Measurements from ENCODE around the gene ATP8B4.
"Not testable (repeated sequence)": the region's sequence is repeated elsewhere in the genome, so short reads cannot be mapped to it uniquely, and the experiment has no call there.

The ATP8B4 gene, protein sequence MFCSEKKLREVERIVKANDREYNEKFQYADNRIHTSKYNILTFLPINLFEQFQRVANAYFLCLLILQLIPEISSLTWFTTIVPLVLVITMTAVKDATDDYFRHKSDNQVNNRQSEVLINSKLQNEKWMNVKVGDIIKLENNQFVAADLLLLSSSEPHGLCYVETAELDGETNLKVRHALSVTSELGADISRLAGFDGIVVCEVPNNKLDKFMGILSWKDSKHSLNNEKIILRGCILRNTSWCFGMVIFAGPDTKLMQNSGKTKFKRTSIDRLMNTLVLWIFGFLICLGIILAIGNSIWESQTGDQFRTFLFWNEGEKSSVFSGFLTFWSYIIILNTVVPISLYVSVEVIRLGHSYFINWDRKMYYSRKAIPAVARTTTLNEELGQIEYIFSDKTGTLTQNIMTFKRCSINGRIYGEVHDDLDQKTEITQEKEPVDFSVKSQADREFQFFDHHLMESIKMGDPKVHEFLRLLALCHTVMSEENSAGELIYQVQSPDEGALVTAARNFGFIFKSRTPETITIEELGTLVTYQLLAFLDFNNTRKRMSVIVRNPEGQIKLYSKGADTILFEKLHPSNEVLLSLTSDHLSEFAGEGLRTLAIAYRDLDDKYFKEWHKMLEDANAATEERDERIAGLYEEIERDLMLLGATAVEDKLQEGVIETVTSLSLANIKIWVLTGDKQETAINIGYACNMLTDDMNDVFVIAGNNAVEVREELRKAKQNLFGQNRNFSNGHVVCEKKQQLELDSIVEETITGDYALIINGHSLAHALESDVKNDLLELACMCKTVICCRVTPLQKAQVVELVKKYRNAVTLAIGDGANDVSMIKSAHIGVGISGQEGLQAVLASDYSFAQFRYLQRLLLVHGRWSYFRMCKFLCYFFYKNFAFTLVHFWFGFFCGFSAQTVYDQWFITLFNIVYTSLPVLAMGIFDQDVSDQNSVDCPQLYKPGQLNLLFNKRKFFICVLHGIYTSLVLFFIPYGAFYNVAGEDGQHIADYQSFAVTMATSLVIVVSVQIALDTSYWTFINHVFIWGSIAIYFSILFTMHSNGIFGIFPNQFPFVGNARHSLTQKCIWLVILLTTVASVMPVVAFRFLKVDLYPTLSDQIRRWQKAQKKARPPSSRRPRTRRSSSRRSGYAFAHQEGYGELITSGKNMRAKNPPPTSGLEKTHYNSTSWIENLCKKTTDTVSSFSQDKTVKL

DNA sequence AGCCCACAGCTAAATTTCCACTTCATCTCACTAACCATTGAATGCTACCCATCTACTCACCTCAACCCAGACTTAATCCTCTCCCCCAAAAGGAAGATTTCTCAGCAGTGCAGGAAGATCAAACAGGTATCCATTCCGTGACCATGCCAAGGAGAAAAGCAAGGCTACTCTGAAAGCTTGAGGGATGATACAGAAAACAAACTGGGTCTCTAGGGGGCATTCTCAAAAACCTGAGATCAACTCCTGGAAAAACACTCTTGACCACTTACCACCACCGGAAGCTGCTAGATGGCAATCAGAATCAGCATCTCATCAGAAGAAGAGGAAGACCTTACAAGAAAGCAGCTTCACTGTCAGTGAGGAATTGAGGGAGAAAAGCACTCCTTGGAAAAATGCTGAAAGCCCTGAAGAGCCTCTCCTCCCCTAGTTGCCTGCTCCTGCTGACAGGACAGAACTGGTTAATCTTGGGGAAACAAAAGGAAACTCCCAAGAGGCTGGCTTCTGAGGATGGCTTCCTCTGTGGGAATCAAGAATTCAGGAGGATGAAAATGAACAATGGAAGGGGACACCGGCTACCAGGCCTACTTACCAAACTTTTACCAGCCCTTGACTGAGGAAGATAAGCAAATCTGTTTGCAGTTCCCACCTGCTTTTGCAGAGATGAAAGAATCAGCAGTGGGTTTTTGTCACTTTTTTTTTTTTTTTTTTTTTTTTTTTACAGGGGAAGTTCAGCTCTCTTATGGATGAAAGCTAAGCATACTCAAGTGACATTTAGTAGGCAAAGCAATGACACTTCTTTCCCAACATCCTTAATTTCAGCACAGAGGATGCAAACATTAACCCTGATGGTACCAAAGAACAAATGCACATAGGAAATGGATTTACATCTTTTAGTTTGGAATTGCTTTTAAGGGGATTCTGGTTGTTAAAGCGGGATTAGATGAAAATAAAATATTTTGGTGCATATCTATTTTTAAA lies at the start of gene ATP8B4:
TSS of gene ATP8B4 (minus strand) at position 171 of the 978 bp plus-strand sequence. CDS start 12,267 bp downstream, outside the sequence.
- DNase-seq: no peak

DNA sequence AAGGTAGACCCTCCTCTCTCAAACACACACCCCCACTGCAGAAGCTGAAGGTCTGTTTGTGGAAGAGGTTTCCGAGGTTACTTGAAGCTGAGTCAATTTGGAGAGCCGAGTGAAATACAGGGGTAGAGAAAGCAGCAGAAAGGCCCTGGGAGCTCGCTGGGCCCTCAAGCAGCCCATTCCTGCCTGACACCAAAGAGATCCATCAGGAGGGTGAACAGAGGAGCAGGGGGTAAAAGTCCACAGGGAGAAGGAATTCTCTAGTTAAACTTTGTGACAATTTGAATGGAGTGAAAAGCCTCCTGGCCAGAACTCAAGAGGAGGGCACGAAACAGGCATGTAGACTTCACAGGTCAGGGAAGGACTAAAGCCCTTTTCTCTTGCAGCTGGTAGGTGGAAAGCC lies 49.3 kb upstream of the ATP8B4 start:
- DNase-seq: no peak

DNA sequence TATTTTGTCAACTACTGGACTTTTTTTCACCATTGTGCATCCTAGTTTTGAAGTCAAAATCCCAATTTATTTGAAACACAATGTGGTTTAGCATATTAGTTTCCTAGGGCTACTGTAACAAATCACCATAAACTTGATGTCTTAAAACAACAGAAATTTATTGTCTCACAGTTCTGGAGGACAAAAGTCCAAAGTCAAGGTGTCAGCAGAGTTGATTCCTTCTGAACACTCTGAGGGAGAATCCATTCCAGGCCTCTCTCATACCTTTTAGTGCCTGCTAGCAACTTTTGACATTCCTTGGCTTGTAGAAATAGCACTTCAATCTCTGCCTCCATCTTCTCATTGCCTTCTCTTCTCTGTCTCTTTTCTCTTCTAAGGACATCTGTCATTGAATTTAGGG lies 48.1 kb upstream of the ATP8B4 start:
- DNase-seq: no peak

DNA sequence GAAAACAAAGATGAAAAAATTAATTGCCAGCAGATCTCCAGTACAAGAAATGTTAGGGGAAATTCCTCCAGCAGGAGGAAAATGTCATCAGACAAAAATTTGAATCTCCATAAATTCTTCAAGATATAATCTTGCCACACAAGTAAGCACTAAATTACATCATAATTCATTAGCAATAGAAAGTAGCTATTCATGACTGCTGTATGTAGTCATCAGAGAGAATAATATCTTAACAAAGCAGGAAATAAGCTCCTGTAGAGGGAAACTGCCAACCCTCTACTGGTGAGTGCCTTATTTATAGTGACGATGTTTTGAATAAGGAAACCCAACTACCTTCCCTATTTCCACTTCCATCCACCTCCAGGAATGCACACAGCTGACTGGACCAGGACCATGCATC lies 47.2 kb upstream of the ATP8B4 start:
- no peak for DNase-seq

DNA sequence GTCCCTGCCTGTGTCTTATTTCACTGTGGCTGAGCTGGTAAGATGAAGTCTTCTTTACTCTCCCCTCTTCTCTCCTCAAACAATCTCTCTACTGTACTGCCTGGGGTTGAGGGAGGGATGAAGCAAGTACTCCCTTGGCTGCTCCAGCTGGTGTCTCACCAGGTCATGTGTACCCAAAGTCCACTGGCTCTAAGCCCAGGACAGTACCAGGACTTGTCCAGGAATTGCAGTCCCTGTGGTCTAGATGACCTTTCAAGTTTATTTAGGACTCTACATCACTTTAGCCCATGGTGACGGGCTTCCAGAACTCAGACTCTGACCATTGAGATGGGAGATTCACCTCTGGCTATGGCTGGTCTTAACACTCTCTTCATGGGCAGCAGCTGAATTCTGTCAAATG lies 45.4 kb upstream of the ATP8B4 start:
- no peak for DNase-seq

DNA sequence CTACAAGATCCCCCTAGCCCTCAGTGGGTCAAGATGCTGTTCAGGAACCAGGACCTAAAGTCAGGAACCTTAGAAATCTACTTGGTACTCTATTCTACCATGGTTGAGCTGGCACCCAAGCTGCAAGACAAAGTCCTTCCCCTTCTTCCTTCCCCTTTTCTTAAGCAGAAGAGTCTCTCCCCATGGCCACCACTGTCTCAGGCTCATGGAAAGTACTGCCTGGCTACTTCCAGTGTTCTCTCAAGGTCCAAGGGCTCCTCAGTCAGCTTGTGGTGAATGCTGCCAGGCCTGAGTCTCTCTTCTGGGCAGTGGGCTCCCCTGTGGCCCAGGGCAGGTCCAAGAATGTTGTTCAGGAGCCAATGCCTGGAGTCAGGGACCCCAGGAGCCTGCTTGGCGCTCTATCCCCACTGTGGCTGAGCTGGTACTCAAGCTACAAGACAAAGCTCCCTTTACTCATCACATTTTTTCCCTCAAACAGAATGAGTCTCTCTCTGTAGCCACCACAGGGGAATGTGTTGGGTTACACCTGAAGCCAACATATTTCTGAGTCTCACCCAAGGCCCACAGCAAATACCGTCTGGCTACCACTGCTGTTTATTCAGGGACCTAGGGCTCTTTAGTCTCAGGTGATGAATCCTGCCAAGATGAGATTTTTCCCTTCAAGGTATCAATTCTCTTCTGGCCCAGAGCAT lies 44.8 kb upstream of the ATP8B4 start:
- no peak for DNase-seq

DNA sequence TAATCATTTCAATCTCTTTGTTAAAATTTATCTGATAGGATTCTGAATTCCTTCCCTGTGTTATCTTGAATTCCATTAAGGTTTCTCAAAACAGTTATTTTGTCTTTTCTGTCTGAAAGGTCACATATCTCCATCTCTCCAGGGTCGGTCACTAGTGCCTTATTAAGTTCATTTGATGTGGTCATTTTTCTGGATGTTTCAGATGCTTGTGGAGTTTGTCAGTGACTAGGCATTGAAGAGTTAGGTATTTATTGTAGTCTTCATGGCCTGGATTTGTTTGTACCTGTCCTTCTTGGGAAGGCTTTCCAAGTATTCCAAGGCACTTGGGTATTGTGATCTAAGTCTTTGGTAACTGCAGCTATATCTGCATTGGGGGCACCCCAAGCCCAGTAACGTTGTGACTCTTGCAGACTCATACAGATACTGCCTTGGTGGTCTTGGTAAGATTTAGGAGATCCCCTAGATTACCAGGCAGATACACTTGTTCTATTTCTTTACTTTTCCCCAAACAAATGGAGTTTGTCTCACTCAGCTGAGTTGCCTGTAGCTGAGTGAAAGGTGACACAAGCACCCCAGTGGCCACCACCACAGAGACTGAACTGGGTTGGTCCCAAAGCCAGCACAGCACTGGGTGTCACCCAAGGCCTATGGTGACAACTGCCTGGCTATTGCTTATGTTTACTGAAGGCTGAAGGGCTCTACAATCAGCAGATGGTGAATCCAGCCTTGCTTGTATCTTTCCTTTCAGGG lies 44.1 kb upstream of the ATP8B4 start:
- no peak for DNase-seq

DNA sequence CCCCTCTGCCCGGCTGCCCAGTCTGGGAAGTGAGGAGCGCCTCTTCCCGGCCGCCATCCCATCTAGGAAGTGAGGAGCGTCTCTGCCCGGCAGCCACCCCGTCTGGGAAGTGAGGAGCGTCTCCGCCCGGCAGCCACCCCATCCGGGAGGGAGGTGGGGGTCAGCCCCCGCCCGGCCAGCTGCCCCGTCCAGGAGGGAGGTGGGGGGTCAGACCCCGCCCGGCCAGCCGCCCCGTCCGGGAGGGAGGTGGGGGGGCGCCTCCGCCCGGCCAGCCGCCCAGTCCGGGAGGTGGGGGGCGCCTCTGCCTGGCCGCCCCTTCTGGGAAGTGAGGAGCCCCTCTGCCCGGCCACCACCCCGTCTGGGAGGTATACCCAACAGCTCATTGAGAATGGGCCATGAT lies 39.2 kb upstream of the ATP8B4 start:
- DNase-seq: not testable (repeated sequence)

DNA sequence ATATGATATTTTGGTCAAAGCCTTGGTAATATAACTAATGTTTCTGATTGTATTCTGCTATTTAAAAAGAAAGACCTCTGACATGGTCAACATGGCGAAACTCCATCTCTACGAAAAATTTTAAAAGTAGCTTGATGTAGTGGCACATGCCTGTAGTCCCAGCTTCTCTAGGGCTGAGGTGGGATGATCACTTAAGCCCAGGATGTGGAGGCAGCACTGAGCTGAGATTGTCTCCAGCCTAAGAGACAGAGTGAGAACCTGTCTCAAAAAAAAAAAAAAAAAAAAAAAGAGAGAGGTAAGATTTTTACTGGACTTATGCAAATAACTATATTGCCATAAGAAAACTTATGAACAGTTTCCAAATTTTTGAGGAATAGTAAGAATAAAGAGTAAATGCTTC lies 32.4 kb upstream of the ATP8B4 start:
- DNase-seq: no peak

DNA sequence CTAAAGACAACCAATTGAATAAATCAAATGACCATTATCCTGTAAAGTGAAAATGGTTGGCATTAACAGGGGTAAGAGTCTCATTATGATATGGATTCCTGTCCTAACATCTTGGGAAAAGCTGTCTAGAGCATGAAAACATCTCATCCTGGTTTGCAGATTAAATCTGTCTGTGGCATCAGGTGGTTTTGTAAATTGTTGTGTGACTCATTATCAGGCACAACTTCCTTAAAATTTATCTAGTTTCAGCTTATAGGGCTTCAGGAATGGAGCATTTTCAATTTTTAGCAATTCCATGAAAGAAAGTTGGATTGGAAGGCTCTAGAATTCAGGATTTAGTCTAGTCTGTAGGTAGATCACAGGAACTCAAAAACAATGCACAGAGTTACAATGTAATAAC lies 31.8 kb upstream of the ATP8B4 start:
- DNase-seq: no peak

DNA sequence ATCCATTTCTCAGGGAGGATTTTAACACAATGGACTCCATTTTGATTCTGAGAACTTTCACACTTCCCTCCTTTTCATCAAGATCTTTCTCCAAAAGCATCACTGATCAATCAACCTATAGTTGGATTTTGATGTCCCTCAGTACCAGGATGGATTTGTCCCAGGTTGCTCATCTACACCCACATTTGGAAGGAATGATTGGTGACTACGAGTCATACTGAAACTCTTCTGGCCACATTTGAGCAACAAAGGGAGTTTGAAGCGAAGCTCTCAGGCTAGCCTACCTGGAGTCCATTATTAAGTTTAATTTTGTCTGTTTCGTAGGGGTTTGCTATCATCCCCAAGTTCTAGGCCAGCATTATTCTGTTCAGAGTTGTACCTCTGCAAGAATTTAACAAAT lies 31.3 kb upstream of the ATP8B4 start:
- DNase-seq: no peak

DNA sequence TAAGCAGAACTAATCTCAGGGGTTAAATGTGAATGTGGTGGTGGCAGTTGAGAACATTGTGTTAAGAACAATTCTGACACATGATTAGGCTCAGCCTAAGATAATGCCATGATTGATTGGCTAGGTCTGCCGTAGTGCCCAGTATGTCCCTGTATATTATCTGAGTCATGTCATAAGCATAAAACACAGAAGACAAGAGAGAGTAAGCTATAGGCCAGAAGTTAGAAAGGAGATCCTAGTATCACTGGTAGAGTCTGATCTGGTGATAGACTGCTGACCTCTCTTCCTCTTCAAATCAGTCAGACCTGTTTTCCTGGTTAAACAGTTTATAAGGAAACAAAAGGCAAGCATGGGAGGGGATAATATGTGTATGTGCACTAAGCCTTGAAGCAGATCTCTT lies 30.1 kb upstream of the ATP8B4 start:
- no peak for DNase-seq

DNA sequence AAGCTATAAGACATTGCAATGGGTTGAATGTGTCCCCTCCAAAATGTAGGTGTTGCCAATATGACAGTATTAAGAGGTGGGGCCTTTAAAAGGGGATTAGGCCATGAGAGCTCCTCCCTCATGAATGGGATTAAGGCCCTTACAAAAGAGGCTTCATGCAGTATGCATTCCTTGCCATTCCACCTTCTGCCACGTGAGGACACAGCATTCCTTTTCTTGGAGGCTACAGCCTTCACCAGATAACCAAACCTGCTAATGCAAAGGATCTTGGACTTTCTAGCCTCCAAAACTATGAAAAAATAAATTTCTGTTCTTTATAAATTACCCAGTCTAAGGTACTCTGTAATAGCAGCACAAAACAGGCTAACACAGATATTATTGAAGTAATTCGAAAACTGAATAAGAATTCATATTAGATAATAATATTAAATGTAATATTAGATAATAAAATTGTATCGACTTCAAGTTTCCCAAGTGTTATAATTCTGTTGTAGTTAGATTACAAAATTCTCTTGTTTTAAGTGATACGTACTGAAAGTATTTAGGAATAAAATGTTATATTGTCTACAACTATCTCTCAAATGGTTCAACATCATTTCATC lies 29.4 kb upstream of the ATP8B4 start:
- DNase-seq: no peak

DNA sequence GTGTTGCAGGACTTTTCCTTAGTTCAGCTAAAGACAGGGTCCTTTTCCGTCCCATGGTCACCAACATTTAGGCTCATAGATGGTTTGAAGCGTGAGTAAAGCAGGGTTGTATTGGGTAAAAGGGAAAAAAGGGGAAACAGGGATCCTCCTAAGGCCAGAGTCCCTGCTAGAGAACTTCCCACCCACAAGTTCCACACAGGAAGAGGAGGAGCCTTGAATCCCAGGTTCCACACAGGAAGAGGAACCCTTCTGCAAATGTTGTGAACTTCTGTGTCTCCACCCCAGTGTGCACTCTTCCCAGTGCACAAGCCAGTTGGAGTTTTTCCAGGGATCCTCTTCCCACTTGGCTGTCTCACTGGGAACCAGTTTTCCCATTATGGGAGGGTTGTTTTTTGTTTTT lies 27.6 kb upstream of the ATP8B4 start:
- no peak for DNase-seq

DNA sequence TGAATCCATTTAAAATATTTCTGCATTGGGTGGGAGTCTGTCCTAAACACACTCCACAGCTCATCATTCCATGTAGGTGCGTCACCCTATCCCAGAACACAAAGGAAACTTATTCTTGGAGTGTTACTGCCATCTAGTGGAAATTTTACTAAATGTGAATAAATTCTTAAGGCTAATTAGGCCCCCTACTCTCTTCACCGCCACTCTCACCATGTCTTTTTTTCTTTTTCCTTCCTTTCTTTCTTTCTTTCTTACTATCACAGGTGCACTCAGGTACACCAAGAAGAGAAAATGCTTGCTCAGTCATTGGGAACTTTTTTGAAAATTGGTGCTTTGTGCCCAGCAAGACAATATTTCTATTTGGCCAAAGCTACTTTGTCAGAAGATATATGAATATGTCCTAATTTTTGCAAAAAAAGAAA lies 26.4 kb upstream of the ATP8B4 start:
- no peak for DNase-seq

DNA sequence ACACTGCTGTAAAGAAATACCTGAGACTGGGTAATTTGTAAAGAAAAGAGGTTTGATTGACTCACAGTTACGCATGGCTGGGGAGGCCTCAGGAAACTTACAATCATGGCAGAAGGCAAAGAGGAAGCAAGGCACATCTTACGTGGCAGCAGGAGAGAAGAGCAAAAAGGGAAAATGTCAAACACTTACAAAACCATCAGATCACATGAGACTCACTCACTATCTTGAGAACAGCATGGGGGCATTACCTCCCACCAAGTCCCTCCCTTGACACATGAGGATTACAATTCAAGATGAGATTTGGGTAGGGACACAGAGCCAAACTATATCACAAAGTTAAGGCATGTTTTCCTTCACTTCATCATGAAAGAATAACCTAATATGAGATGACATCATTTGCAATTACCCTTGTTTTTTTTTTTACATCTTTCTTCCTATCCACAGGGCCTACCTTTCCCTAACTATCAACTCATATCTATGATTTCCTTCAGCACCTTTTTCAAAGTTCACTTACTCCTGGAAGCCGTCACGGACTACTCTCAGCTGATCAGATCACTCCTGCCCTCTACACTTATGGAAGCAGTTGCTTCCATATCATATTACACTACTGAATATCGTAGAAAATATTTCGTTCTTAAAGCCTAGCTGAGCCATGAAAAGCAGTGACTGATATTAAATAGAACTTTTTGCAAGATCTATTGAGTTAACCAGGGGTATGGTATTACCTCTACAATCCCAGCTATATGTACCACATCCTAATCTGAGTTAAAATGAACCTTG lies 25.5 kb upstream of the ATP8B4 start:
- DNase-seq: no peak

DNA sequence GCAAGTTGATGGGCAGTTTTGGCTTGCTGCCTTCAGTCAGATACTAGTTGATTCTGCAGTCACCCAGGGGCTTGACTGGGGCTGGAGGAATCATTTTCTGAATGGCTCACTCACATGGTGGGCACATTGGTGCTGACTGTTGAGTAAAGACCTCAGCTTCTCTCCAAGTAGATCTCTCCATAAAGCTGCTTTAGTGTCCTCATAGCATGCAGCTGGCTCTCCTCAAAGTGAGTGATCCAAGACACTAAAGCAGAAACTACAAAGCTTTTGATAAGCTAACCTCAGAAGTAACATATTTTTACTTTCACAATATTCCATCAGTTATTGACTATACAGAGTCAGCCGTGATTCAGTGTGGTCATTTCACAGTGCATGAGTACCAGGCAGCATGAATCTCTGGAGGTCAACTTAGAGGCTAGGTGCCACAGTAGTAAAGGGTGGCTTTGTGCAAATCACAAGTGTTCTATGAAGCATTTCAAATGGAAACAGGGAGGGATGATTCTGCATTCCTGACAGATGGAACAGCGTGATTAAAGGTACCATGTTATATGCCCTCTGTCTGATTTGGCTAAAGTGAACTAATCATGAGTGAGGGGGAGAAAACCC lies 24.3 kb upstream of the ATP8B4 start:
- no peak for DNase-seq

DNA sequence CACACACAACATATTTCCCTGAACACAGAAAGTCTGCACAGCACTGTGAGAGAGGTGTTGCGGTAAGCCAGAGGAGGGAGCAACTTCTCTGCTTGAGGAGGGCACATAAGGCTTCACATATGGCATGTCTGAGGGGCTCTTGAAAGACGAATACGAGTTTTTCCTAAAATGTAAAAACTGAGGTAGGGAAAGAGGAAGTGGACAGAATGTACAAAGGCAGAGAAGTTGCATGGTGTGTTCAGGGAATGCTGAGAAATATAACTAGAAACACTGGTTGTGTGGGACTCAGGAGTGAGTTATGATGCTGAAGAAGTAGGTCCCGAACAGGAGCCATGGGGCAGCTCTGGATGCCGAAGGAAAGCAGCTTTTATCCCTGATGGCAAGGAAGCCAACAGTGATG lies 22.8 kb upstream of the ATP8B4 start:
- no peak for DNase-seq

DNA sequence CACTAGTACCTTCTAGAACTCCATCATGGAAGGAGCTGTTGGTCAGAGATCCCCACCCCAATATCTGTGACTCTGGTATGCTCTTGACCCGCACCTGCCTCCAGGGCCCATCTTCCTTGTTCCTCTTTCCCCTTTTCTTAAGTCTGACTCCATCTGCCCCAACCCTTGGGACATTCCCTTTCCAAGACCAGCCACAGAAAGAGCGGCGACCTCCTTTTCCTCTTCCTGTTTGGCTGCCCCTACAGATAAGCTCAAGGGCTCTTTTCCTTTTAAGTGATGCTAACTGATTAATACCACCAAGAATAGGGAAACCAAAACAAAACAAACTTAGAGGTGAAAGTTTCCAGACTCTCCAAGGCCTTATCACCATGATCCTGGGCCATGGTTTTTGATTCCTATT lies 21.9 kb upstream of the ATP8B4 start:
- DNase-seq: no peak

Measured in stimulated activated CD8-positive, alpha-beta memory T cell treated with anti-CD3 and anti-CD28 coated beads, Interleukin-4, amount 100 ng/mL, for 48 hours (primary cell).